Measurements from ENCODE around the gene OR51G1.
"Not testable (repeated sequence)": the region's sequence is repeated elsewhere in the genome, so short reads cannot be mapped to it uniquely, and the experiment has no call there.

OR51G1 gene

GRCh38 chr11:4924239-4924638, at the start of gene OR51G1:
Gene OR51G1 (minus strand): TSS chr11:4924339. CDS start chr11:4924339, 0 bp downstream.
- no peak for DNase-seq

GRCh38 chr11:4962816-4963215, 38.7 kb upstream of the OR51G1 start:
- no peak for DNase-seq

GRCh38 chr11:4960877-4961276, 36.7 kb upstream of the OR51G1 start:
- DNase-seq = no peak

- DNase-seq = no peak
Observed at GRCh38 chr11:4957396-4957795, 33.3 kb upstream of the OR51G1 start.

GRCh38 chr11:4955613-4956012, 31.5 kb upstream of the OR51G1 start, which contains the start of gene OR51A2:
Gene OR51A2 (minus strand): TSS chr11:4955713. CDS start chr11:4955713, 0 bp downstream.
- DNase-seq = not testable (repeated sequence)

GRCh38 chr11:4947505-4947904, 23.4 kb upstream of the OR51G1 start, which contains the start of gene OR51A4:
Gene OR51A4 (minus strand): TSS chr11:4947605. CDS start chr11:4947100, 505 bp downstream.
- no peak for DNase-seq

GRCh38 chr11:4936745-4937144, 12.6 kb upstream of the OR51G1 start:
- DNase-seq = no peak

- DNase-seq = no peak
Observed at GRCh38 chr11:4932751-4933150, 8.6 kb upstream of the OR51G1 start.

GRCh38 chr11:4926608-4927007, 2.5 kb upstream of the OR51G1 start:
- DNase-seq = no peak

GRCh38 chr11:4922304-4922703, 1.8 kb downstream of the OR51G1 start:
- no peak for DNase-seq

GRCh38 chr11:4921796-4922195, 2.3 kb downstream of the OR51G1 start:
- DNase-seq = no peak

- no peak for DNase-seq
Observed at GRCh38 chr11:4919250-4919649, 4.9 kb downstream of the OR51G1 start, which contains the start of gene OR51G2. Gene OR51G2 (minus strand): TSS chr11:4919350. CDS start chr11:4915663, 3,687 bp downstream.

GRCh38 chr11:4916581-4916980, 7.6 kb downstream of the OR51G1 start:
- DNase-seq = no peak

GRCh38 chr11:4903484-4903883, 20.7 kb downstream of the OR51G1 start, which contains the start of gene OR51A7:
Gene OR51A7 (plus strand): TSS chr11:4903783. CDS start chr11:4907370, 3,587 bp downstream.
- no peak for DNase-seq

- no peak for DNase-seq
Observed at GRCh38 chr11:4891996-4892640, 32.0 kb downstream of the OR51G1 start.

- no peak for DNase-seq
Observed at GRCh38 chr11:4890279-4890678, 33.9 kb downstream of the OR51G1 start.

- no peak for DNase-seq
Observed at GRCh38 chr11:4887591-4887990, 36.5 kb downstream of the OR51G1 start.

GRCh38 chr11:4886186-4886585, 38.0 kb downstream of the OR51G1 start:
- DNase-seq = no peak

GRCh38 chr11:4884361-4884760, 39.8 kb downstream of the OR51G1 start:
- no peak for DNase-seq

- no peak for DNase-seq
Observed at GRCh38 chr11:4882543-4882942, 41.6 kb downstream of the OR51G1 start.

GRCh38 chr11:4881860-4882500, 42.2 kb downstream of the OR51G1 start, which contains the start of gene OR51T1:
Gene OR51T1 (plus strand): TSS chr11:4881900. CDS start chr11:4881900, 0 bp downstream.
- DNase-seq = no peak

GRCh38 chr11:4881188-4881587, 43.0 kb downstream of the OR51G1 start:
- no peak for DNase-seq

All from activated T-cell treated with anti-CD3 and anti-CD28 coated beads, Interleukin-2, amount 50 U/mL, for 48 hours (primary cell).